Stimulated activated CD4-positive, alpha-beta T cell treated with anti-CD3 and anti-CD28 coated beads, Interleukin-4, amount 100 ng/mL, for 4 hours (primary cell): Measurements from ENCODE around the gene EAF1.
"Not testable (repeated sequence)": the region's sequence is repeated elsewhere in the genome, so short reads cannot be mapped to it uniquely, and the experiment has no call there.

Experiments
- DNase-seq, 2 experiments: peaks; one replicate each; pipeline ENCODE4 v3.0.0-alpha.2; 2020

Gene EAF1

GRCh38 chr3:15427182-15427880 lies at the start of gene EAF1, which contains the start of gene METTL6:
Gene EAF1, plus strand, starts transcription at chr3:15427598. Its CDS starts 182 bp downstream, at chr3:15427780.
Gene METTL6, minus strand, starts transcription at chr3:15427544. Its CDS starts 1,033 bp downstream, at chr3:15426511.
- DNase-seq, result peak; percentile 82 to 84

DNA sequence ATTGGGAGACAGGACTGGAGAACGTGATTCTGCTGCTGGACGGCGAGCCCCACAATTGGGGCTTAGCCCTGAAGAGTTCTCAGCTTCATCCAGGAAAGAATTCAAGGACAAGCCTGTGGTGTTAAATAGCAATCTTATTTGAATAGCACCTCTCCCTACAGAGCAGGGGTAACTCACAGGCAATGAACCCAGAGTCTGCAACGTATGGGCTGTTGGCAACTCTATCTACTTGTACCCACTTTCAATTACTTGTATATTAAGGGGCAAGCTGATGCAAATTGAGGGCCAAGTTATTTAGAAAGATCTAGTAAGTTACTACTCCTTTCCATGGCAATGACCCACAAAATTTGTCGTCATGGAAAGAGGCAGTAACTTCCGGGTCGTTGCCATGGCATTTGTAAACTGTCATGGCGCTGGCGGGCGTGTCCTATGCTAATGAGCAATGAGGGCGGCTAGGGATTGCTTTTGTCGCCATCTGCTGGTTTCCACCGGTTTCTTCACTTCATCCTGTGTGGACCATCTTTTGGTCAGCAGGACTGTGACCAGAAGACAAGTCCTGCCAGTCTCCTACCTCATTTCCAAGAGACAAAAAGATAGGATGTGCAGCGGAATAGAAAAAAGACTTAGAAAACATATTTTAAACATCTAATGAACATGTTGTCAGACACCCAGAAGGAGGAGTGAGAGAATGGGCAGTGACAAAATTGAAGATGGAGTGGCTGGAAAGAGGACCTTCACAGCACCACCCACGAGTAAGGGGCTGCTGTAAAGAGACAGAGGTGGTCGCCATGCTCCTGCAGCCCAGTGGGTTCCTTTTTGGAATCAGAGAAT lies 49.2 kb upstream of the EAF1 start:
- DNase-seq, result peak; percentile 83 to 93

DNA sequence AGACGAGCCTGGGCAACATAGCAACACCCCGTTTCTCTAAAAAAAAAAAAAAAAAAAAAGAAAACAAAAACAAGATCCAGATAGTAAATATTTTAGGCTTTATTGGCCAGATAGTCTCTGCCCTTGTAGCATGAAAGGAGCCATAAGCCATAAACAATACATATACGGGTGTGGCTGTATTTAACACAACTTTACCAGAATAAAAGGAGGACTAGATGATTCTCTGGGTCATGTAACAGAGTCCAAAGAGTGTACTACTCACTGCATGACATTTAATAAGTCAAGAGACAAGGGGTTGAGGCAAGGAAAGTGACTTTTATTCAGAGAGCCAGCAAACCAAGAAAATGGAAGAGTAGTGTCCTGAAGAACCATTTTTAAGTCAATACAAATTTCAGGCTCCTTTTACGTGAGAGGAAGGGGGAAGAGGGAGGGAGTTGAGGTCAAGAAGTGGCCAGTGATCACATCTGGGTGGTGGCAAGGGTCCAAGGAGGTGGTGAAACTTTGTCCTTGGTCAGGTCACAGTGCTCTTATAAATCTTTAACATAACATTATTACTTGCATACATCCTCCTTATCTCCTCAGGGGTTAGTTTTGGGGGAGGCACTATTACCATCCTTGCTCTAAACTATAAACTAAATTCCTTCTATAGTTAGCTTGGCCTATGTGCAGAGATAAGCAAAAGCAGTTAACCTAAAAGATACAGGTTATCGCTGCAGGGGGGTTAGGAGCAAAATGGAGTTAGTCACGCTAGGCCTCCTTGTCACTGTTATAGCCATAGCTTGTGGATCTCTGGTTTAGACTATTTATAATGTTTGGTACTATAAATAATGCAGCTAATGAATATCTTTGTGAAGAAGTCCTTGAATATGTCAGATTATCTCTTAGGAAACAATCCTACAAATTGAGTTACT lies 46.2 kb upstream of the EAF1 start:
- no peak for DNase-seq

- no peak for DNase-seq
These were observed 44.9 kb upstream of the EAF1 start for GRCh38 chr3:15382405-15382923.

GRCh38 chr3:15384510-15385237 lies 42.7 kb upstream of the EAF1 start:
- no peak for DNase-seq

DNA sequence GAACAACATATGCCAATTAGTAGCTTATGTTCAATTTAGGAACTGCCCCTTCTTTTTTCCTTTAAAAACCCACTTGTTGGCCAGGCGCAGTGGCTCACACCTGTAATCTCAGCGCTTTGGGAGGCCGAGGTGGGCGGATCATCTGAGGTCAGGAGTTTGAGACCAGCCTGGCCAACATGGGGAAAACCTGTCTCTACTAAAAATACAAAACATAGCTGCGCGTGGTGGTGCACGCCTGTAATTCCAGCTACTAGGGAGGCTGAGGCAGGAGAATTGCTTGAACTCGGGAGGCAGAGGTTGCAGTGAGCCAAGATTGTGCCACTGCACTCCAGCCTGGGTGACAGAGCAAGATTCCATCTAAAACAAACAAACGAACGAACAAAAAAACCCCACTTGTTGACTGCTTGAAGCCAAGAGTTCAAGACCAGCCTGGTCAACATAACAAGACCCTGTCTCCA lies 42.1 kb upstream of the EAF1 start:
- not testable (repeated sequence) for DNase-seq

GRCh38 chr3:15385901-15386653 lies 41.3 kb upstream of the EAF1 start:
- DNase-seq, result no peak

- not testable (repeated sequence) for DNase-seq
These were observed 40.8 kb upstream of the EAF1 start for GRCh38 chr3:15386654-15386955.

DNA sequence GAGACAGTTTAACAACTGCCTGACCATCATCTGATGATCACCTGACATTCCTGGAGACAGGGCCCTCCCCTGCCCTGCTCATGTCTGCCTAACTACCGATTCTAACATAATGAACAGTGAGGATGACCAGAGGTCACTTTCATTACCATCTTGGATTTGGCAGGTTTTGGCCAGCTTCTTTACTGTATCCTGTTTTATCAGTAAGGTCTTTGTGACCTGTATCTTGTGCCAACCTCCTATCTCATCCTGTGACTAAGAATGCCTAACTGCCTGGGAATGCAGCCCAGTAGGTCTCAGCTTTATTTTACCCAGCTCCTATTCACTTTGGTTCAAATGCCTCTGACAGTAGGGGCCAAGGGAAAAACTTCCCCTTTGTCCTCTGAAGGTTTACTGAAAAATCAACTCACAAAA lies 40.2 kb upstream of the EAF1 start:
- no peak for DNase-seq

DNA sequence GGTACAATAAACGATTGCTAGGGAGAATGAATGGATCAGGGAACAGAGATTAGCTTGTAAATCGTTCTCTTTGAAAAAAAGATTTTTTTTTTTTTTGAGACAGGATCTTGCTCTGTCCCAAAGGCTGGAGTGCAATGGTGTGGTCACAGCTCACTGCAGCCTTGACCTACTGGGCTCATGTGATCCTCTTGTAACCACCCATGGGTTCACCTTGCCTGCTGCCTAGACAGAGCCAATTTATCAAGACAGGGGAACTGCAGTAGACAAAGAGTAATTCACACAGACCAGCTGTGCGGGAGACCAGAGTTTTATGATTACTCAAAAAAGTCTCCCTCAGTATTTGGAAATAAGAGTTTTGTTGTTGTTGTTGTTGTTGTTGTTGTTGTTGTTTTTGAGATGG lies 39.7 kb upstream of the EAF1 start:
- no peak for DNase-seq

DNA sequence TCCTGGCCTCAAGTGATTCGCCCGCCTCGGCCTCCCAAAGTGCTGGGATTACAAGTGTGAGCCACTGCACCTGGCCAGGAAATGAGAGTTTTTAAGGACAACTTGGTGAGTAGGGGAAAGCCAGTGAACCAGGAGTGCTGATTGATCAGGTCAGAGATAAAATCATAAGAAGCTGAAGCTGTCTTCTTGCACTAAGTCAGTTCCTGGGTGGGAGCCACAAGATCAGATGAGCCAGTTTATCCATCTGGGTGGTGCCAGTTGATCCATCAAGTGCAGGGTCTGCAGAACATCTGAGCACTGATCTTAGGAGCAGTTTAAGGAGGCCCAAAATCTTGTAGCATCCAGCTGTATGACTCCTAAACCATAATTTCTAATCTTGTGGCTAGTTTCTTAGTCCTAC lies 39.1 kb upstream of the EAF1 start:
- not testable (repeated sequence) for DNase-seq

GRCh38 chr3:15390460-15390859 lies 36.9 kb upstream of the EAF1 start:
- no peak for DNase-seq

DNA sequence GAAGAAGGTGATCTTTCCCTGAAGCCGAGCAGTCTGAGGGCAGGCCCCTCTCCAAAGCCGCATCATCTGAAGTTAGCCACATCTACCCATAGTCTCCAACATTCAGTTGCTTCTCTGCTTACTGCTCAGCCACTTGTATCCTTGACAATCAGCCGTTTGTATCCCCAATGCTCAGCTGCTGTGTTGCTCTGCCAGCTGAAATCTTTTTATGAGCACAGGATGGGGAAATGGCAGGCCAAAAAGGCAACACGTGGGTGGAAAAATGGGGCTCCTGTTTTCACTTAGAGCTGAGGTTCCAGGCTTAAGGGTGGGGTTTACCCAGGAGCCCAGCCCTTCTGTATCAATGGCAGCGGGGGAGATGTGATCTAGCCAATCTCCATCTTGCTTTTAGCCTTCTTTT lies 36.4 kb upstream of the EAF1 start:
- no peak for DNase-seq

DNA sequence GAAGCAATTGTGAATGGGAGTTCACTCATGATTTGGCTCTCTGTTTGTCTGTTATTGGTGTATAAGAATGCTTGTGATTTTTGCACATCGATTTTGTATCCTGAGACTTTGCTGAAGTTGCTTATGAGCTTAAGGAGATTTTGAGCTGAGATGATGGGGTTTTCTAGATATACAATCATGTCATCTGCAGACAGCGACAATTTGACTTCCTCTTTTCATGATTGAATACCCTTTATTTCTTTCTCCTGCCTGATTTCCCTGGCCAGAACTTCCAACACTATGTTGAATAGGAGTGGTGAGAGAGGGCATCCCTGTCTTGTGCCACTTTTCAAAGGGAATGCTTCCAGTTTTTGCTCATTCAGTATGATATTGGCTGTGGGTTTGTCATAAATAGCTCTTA lies 34.1 kb upstream of the EAF1 start:
- DNase-seq, result not testable (repeated sequence)

- DNase-seq, result not testable (repeated sequence)
These were observed 28.7 kb upstream of the EAF1 start for GRCh38 chr3:15398731-15399133.

DNA sequence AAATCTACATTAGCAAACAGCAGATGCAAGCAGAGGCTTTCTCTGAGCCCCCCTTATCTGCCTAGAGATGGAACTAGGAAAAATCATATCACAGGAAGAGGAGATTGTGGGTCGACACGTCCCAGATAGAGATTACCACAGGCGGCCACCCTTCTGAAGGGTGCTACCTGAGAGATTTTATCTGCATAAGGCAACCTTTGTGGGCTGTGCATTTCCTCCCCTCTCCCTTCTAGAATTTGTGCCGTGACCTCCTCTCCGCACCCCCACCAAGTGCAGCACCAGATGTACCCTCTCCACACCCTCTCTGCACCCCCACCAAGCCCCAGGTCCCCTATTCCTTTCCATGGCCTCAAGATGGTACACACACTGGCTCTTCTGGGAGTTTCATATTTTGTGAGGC lies 27.4 kb upstream of the EAF1 start:
- DNase-seq, result no peak

DNA sequence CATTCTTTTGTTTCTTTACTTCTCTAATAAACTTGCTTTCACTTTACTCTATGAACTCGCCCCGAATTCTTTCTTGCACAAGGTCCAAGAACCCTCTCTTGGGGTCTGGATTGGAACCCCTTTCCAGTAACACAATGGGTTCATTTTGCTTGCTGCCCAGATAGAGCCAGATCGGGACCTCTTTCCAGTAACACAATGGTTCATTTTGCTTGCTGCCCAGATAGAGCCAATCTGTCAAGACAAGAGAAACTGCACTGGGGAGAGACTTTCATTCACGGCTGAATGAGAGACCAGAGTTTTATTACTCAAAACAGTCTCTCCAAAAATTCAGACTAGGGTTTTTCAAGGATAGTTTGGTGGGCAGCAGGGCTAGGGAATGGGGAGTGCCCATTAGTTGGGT lies 25.5 kb upstream of the EAF1 start:
- DNase-seq, result no peak

DNA sequence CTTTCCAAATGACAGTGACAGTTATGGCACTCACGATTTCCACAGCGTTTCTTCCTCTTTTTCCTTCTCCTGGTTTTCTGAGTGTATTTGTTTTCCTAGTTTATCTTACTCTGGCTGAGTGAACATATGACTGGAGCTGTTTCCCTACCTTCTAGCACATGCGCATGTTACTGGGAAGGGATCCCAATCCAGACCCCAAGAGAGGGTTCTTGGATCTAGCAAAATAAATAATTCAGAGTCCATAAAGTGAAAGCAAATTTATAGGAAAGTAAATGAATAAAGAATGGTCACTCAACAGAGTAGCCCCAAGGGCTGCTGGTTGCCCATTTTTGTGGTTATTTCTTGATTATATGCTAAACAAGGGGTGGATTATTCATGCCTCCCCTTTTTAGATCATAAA lies 23.9 kb upstream of the EAF1 start:
- no peak for DNase-seq

DNA sequence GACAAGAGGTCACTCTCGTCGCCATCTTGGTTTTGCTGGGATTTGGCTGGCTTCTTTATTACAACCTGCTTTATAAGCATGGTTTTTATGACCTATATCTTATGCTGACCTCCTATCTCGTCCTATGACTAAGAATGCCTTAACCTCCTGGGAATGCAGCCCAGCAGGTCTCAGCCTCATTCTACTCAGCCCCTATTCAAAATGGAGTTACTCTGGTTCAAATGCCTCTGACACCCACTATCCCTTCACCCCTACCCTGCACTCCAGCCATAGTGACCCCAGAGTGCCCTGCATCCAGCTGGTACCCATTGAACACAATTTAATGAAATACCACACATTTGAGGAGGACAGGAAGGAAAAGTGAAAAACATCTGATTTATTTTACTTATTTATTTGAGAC lies 23.4 kb upstream of the EAF1 start:
- no peak for DNase-seq

DNA sequence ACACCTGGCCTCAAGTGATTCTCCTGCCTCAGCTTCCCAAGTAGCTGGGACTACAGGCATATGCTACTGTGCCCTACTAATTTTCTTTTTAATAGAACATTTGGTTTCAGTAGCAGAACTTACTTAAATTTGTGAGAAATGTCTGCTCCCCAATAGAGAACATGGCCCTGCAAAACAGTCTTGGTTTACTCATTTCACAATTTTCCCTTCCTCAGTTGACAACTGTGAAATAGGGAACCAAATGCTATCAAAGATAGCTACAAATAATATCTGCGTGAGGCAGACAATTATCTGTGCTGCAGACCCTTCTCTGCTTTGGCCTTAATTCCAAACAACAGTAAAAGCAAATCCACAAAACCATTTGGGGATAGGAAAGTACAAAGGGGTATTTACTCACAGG lies 22.6 kb upstream of the EAF1 start:
- no peak for DNase-seq

- no peak for DNase-seq
These were observed 21.8 kb upstream of the EAF1 start for GRCh38 chr3:15405448-15406050.
